GM21529 (cell line): ENCODE results near the gene SPG11.
A peak's percentile ranks its signal among the peaks of the same experiment; 100 is the strongest.
"Not testable (repeated sequence)": the region's sequence is repeated elsewhere in the genome, so short reads cannot be mapped to it uniquely, and the experiment has no call there.

Experiments
- ATAC-seq: cut with Tn5 transposase; IDR thresholded peaks from one replicate; pipeline ENCODE4 v1.9.1; 2021; ENCODE audit not compliant: unreplicated experiment

SPG11 gene

DNA sequence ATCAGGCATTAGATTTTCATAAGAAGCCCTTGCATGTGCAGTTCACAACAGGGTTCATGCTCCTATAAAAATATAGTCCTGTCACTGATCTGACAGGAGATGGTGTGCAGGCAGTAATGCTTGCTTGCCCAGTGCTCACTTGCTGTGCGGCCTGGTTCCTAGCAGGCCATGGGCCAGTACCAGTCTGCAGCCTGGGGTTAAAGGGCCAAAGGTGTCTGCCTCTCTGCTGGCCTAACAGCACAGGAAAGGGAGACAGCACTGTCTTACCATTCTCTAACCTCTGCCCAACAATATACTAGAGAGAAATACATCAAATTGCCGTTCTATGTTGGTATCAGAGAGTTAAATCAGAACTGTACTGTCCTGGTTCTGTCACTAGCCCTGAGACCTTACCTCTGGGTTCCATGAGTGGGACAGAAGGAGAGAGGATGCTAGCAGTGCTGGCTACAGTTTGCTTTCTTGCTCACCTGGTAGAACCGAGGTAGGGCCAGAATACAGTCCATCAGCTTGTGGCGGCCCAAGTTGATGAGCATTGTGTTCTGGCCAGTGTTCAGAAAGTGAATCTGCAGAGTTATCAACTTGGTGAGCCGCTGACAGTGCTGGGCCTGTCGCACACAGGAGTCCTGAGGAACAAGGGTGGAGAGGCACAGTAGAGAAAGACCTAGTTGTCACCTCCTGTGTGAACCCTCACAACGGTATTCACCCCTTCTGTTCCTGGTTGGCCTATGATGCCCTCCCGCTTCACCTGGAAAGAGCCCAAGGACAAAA, 97.9 kb downstream of the SPG11 start:
- ATAC-seq, result no peak

DNA sequence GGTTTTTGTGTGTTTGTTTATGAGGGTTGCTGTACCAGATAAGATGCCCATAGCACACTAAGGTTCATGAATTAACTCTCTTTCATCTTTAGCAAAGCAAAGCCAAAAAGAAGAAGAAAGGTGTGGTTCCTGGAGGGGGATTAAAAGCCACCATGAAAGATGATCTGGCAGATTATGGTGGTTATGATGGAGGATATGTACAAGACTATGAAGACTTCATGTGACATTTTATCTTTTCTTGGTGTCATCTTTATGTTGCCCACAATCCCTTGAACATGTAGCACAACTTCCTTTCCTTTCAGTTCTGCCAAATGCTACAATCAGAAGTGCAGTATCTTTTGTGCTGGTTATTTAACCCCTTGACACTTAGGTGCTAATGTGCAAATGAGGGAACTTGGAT, 102.5 kb downstream of the SPG11 start:
- not testable (repeated sequence) for ATAC-seq

DNA sequence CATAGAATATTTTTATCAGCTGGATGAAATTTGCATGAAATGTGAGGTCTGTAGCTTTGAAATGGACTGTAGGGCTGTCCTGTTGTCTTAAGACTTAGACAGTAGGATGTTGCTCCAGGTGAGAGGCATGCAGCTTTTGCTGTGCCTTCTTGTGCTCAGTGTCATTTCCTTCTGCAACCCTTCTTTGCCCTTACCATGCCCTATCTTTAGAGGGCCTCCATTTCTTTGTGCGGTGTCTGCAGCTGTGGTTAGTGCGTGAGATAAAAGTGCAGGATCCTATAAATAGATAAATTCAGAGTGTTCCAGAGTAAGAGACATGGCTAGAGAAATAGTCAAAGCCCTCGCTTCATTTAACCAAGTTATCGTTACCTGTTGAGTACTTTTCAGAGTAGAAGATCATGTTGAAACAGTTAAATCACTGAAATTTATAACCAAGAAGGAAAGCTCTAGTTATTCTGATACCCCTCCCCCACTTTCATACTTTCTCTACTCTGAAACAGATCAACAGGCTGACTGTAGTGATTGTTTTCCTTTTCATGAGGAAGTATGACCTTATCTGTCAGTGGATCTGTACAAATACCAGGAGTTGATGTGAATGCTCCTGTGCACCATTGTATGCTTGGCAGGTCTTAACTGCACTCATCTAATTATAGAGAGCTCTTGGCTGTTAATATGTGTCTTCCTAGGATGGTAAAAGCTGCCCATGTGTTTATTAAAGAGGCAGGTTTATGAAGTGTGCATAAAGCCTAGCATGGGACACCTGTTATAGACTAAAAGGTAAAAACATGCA, 108.3 kb downstream of the SPG11 start:
- no peak for ATAC-seq

DNA sequence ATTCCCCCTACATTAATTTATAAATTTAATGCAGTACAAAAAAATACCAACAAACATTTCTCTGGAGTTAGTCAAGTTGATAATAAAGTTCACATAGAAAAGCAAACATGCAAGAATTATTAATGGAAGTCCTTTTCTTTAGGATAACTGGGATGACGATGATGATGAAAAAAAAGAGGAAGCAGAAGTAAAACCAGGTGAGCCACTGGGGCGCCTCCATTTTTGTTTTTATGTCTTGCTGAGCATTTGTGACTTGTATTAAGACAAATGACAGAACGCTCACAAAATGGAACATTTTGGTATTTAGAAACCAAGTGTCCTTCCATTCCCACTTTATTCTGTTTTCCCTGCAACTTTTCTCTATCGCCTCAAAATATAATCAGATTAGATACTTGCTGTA, 112.7 kb downstream of the SPG11 start:
- ATAC-seq, result no peak

DNA sequence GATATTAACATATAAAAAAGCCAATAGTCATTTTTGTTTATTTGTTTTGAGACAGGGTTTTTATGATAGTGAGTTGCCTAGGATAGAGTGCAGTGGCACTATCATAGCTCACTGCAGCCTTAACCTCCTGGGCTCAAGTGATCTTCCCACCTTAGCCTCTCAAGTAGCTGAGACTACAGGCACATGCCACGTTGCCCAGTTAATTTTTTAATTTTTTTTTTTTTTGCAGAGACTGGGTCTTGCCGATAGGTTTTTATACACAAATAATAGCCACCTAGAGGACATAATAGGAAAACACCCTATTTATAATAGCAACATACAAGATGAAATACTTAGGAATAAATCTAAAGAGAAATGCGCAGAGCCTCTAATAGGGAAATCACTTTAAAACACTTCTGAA, 113.2 kb downstream of the SPG11 start:
- ATAC-seq, result no peak

DNA sequence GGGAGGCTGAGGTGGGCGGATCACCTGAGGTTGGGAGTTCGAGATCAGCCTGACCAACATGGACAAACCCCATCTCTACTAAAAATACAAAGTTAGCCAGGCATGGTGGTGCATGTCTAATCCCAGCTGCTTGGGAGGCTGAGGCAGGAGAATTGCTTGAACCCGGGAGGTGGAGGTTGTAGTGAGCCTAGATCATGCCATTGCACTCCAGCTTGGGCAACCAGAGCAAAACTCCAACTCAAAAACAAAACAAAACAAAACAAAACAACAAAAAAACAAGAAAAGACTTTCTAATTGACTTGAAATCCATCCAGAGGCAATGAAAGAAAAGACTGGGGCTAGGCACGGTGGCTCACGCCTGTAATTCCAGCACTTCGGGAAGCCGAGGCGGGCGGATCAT, 114.3 kb downstream of the SPG11 start:
- not testable (repeated sequence) for ATAC-seq

DNA sequence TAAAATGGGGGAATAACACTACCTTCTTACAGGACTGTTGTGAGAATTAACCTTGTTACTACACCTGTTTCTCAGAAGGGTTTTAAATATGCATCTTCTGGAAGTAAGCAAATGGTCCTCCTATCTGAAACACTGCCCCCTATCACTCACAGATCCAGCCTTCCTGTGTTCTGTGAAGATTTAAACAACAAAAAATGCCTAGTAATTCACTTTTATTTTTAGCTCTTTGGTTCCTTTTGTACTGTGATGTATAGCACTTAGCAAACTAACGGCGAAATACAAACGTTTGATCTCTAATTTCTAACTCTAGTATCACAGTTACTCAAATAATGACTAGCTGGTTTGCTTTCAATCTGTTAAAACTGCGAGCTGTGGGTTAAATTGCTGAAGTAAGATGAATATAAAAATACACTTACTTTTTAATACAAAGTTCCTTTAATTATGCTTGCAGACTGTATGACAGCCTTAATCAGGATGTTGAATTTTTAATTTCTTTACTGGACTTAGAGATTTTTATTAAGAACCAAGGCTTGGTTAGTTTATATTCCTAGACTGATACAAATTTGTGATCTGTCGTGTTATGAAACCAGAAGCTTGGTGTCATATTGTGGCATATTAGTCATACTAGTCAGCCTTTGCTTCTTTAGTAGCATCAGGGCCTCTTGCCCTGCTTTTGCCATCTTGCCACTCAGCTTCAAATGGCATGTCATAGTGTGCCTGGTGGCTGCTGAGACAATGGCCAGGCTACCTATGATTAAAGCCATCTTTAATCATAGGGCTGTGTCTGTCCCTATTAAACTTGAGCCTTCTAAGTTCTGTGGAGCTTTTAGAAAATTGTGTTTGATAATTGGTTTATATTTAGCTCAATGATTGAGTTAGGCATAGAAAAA, 117.3 kb downstream of the SPG11 start:
- ATAC-seq, result peak; percentile 72

DNA sequence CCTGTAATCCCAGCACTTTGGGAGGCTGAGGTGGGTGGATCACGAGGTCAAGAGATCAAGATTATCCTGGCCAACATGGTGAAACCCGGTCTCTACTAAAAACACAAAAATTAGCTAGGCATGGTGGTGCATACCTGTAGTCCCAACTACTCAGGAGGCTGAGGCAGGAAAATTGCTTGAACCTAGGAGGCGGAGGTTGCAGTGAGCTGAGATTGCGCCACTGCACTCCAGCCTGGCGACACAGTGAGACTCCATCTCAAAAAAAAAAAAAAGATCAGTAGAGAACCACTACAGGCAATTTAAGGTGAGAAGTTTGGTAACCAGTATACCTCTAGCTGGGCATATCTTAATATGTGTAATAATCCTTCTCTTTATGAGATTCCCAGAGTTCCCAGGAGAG, 118.7 kb downstream of the SPG11 start:
- not testable (repeated sequence) for ATAC-seq

DNA sequence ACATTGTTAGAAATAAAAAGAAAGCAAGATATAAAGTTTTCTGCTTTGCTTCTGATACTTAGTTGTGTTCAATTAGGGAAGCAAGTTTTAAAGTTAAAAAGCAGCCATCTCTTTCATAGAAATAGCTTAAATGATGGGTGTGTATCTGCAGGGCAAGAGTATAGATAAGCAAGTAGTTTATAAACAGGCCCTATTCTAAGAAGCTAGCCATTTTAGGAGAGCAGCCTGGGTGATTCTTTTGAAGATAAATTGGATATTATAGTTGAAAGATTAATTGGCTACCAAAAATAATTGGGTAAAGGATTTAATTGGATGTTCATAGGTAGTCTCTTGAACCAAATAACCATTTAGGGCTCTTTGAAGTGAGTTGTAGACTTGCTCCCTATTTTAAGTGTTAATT, 120.9 kb downstream of the SPG11 start:
- no peak for ATAC-seq

DNA sequence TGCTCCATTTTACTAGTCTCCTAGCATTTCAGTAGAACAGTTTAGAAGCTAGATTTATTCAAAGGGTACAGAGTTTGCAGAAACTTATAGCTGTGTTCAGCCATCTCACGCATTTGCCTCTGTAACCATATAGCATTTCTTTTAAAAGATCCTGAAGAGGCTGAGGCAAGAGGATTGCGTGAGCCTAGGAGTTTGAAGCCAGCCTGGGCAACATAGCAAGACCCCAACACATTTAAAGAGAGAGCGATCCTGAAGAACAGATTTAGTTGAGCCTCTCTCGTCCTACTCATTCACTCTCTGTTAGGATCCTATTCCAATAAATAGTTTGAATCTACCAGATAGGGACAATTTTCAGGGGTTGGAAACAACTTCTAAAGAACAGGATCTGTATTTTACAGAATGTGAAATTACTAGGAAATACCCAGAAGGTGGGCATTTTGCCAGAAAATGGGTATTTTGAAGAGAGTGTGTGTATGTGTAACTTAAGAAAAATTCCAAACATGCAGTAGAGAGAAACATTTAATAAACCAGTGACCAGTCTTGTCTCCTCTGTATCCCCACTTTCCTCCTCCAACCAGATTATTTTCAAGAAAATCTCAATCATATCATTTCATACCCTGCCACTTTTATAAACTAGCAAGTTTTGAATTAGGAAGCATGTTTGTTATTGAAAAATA, 122.0 kb downstream of the SPG11 start:
- ATAC-seq, result no peak

DNA sequence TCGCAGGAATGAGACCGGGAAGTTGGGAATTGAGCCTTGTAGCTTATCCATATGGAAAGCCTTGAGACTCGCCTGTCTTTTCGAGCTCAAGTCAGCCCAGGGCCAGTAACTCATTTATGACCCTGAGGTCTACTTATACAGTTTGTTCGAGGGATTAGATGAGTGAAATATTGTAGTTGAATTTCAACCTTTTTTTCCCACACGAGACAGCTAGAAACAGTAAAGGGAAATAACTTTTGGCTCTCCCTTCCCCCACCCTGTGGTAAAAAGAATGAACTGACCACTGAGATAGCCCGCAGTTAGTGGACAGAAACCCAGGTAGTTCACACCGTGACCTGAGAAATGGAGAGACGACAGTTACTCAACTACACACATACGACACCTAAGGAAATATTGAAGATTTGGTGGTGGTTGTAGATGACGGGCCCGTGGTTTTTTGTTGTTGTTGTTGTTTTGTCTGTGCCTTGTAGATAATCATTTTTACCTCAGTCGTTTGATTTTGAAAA, 125.7 kb downstream of the SPG11 start:
- ATAC-seq, result no peak

DNA sequence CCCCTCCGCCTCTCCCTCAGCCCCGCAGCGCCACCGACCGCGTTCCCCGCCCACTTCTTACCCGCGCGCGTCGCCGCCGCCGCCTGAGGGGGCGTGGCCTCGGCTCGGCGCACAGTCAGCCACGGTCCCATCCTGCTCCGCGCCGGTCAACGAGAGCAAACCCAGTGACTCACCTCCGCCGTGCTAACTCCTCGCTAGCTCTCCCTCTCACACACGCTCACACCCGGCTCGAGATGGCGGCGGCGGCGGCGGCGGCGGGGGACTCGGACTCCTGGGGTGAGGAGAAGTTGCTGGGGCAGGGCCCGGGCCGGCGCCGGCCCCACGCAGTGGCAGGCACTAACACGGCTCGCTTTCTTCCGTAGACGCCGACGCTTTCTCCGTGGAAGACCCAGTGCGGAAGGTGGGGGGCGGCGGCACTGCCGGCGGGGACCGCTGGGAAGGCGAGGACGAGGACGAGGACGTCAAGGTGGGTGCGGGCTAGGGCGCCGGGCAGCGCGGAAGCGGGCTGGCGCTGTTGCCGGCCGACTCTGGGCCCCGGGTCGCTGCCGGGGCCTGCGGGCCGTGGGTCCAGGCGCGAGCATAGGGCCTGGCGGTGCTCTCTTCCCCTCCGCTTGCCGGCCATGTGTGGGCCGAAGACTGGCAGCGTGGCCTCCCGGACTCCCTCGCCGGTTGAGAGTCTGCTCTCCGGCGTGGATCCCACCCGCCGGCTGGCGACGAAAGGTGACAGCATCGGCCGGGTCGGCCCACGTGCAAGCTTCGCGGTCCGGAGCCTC, 126.3 kb downstream of the SPG11 start, which contains the start of gene EIF3J:
EIF3J (plus strand) TSS at position 186 of the 773 bp plus-strand sequence; CDS start at position 234, 48 bp downstream.
- ATAC-seq, result peak; percentile 88

DNA sequence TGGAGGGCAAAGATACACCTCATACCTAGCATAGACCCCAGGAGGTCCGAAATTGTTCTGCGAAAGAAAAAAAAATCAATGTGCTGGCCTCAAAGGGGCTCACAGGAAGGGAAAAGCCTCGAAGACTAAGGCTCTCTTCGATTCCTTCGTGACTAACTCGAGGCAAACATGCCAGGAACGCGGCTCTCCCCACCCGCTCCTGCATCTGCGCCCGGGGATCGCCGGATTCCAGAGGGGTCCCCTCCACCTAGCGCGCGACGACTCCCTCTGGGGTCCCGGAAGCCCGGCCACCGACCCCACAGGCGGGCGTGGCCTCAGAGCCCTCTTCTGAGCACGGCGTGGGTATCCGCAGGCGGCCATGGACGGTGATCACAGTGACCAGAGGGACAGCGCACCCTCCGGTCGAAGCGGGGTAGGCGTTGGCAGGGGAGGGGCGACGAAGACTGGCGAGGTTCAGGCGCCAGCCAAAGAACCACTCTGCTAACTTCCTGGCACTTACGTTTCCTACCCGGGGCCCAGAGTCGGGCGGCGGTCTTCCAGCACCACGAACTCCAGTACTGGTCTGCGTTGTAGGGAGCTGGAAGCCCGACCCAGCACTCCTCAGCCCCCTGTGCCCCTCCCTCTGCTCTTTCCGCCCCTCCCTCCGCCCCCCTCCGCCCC, 127.0 kb downstream of the SPG11 start:
- peak; percentile 61 for ATAC-seq

DNA sequence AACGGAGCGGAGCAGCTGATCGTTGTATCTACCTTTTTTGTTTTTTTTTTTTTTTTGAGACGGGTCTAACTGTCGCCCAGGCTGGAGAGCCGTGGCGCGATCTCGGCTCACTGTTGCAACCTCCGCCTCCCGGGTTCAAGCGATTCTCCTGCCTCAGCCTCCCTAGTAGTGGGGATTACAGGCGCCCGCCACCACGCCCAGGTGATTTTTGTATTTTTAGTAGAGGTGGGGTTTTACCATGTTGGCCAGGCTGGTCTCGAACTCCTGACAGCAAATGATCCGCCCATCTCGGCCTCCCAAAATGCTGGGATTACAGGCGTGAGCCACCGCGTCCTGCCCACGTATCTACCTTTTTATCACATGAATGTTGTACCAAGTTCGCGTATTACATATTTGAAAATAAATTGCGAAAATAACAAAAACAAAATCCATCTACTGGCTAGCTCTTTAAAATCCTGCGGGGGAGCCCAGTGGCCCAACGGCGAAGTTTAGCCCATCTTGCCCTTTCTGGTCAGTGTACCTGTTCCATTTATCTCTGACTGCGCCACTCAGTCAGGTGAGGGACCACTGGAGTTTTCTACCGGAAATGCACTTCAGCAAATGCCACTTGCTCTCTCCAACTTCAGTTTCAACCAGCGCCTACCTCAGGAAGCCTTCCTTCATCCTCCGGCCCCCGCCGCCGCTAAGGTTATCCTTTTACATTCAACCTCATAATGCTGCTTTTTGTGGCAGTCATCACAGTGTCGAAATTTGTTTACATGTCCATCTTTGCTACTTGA, 127.8 kb downstream of the SPG11 start:
- peak; percentile 5 for ATAC-seq

DNA sequence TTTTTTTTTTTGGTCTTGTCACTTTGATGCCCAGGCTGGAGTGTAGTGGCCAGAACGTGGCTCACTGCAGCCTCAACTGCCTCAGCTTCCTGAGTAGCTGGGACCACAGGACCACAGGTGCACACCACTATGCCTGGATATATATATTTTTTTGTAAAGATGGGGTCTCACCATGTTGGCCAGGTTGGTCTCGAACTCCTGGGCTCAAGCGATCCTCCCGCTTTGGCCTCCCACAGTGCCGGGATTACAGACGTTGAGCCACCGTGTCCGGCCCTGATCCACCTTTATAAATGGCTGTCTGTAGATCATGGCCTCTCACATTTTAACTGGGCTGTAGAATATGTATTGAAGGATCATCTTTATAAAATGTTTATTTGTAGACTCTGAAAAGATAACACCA, 128.4 kb downstream of the SPG11 start:
- ATAC-seq, result no peak

DNA sequence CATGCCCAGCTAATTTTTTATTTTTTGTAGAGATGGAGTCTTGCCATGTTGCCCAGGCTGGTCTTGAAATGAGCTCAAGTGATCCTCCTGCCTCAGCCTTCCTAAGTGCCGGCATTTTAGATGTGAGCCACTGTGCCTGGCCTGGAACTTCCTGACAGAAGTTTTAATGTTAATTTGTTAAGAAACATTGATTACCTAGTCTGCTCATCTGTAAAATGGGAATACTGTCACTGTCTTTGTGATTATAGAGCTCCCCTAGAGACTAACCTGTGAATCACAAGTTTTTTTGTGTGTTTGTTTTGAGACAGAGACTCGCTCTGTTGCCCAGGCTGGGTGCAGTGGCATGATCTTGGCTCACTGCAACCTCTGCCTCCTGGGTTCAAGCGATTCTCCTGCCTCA, 130.8 kb downstream of the SPG11 start:
- no peak for ATAC-seq

DNA sequence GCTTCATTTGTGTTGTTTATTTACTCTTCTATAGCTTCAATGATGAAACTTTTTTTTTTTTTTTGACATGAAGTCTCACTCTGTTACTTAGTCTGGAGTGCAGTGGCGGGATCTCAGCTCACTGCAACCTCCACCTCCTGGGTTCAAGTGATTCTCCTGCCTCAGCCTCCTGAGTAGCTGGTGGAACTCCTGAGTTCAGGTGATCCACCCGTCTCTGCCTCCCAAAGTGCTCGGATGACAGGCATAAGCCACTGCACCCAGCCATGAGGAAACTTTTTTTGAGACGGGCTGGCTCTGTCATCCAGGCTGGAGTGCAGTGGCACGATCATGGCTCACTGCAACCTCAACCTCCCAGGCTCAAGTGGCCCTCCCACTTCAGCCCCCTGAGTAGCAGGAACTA, 131.2 kb downstream of the SPG11 start:
- ATAC-seq, result not testable (repeated sequence)

DNA sequence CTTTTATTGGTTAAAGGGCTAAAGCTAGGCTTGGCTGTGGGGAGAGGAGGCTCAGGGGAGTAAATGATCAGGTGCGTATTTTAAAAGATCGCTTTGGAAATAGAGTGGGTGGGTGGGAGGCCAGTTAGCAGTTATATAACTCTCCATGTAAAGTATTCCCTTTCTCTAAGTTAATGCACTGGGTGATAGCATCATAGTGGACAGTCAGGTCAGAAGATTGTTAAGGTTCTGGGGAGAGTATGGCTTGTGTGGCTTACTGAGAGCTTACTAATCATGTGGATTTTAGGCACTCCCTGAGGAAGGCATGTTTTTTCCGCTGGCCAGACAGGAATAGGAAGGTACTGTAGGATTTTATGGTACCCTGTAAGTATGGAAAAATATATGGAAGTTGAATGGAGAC, 132.8 kb downstream of the SPG11 start:
- ATAC-seq, result no peak
